Gastrocnemius medialis (tissue), 4 donors: ENCODE results near the gene NCKAP1. TPM values are rescaled to one million over a fixed set of nuclear protein-coding genes. Genes with fewer than 3 reads are reported as not detected.

Experiments
- ATAC-seq, 2 donors: fragments of 150-250 bp; one replicate each; pipeline ENCODE4 v1.9.1; 2016
- DNase-seq, 2 donors: peaks; one replicate each; pipeline ENCODE4 v3.0.0-alpha.2; 2019
- H3K27ac ChIP-seq, 4 donors: fragments of 200-600 bp; sonication (generic); 1 replicate in 1 of 4; 2 replicates in 3 of 4; pipeline ENCODE4 v1.5.1; 2016 to 2018; ENCODE audit warnings: mild to moderate bottlenecking in 2 of 4, moderate library complexity in 1 of 4
- H3K27me3 ChIP-seq, 3 donors: fragments of 200-600 bp; sonication (generic) in 2 of 3; 1 replicate in 1 of 3; 2 replicates in 2 of 3; pipeline versions ENCODE4 v1.5.1 to v1.6.0; 2016 to 2019; ENCODE audit warnings: mild to moderate bottlenecking in 1 of 3, moderate library complexity in 1 of 3
- H3K36me3 ChIP-seq, 2 donors: fragments of 200-600 bp; sonication (generic) in 1 of 2; one replicate each; pipeline ENCODE4 v1.5.1; 2017 to 2018
- H3K4me1 ChIP-seq, 2 donors: fragments of 200-600 bp; sonication (generic) in 1 of 2; one replicate each; pipeline ENCODE4 v1.5.1; 2016 to 2017; ENCODE audit warnings: mild to moderate bottlenecking in 2 of 2
- H3K4me3 ChIP-seq, 4 donors: fragments of 200-600 bp; sonication (generic) in 3 of 4; 1 replicate in 1 of 4; 2 replicates in 3 of 4; pipeline ENCODE4 v1.5.1; 2016 to 2019; ENCODE audit warnings: mild to moderate bottlenecking in 2 of 4
- H3K9me3 ChIP-seq, 3 donors: fragments of 200-600 bp; sonication (generic) in 2 of 3; 1 replicate in 1 of 3; 2 replicates in 2 of 3; pipeline ENCODE4 v1.5.1; 2016 to 2019
- CTCF ChIP-seq, 5 experiments: fragments of 450-650 bp in 3 of 5; fragments of 200-600 bp in 2 of 5; sonication (generic) in 2 of 5; IDR thresholded peaks in 4 of 5; conservative IDR thresholded peaks in 1 of 5; 1 replicate in 4 of 5; 2 replicates in 1 of 5; pipeline ENCODE4 v1.5.1; 2016 to 2019; ENCODE audit warnings: antibody characterized with exemption in 5 of 5, mild to moderate bottlenecking in 3 of 5, moderate library complexity in 3 of 5
- in situ Hi-C, 4 donors: fragments of 200-750 bp; cut with MboI; loops; one replicate each; pipeline versions ENCODE4 v1.15.0 to v1.8.0; 2017; ENCODE audit warnings: low sequenced_read_pairs in 4 of 4
- intact Hi-C: fragments of 100-400 bp; cut with DNase I; formaldehyde crosslinking; loops from one replicate; pipeline ENCODE4 v1.15.1; 2023; ENCODE audit warnings: low total_unique reads
- total RNA-seq, 4 donors: library from RNA; depleted of rRNA; stranded (reverse); fragments of >200 nt; gene quantifications; one replicate each; pipeline versions ENCODE4 v1.1.0 to v1.2.3, GENCODE V29; 2016

Gene NCKAP1
- total RNA-seq, 4 donors from 2014 or later = 152 to 303 (median 168) TPM

GRCh38 chr2:182860858-182861257 lies 177.4 kb downstream of the NCKAP1 start:
- no peaks in the 10 kb centered on the region for H3K36me3 ChIP-seq
- H3K4me3 ChIP-seq = no peak overlapping the region
- no peak for TF ChIP-seq CTCF (IDR thresholded peaks at IDR 0.05 in 4 of 5, conservative IDR thresholded peaks at IDR 0.05 in 1 of 5)
- ATAC-seq (no peak), DNase-seq (no peak)
- no peak overlapping the region for H3K27ac ChIP-seq
- peaks cover 4 to 5% of the 10 kb centered on the region in 2 donors for H3K4me1 ChIP-seq
- H3K9me3 ChIP-seq = no peaks in the 10 kb centered on the region
- peaks cover 0 to 2% (median 0%) of the 10 kb centered on the region in 3 donors for H3K27me3 ChIP-seq
- intact Hi-C loops = loop anchor here (5.0 to 10.0 kb wide), 2 partner anchors 46 to 174 kb away; partner anchors contain the start of gene NCKAP1
- in situ Hi-C loops = no loop called here

Other genes starting within 250 kb of the NCKAP1 start
- 10 to 100 TPM in 1 of 4 donors, 1 to 10 TPM in 3; 1.3 to 31.3 (median 4.3) TPM for gene FRZB, start 171.8 kb downstream of the NCKAP1 start, total RNA-seq
- 1 to 10 TPM in 3 of 4 donors, under 1 TPM in 1; 0.47 to 5.9 (median 2.1) TPM for gene DUSP19, start 40.3 kb upstream of the NCKAP1 start, total RNA-seq
- gene NUP35, start 86.0 kb upstream of the NCKAP1 start, total RNA-seq = 1 to 10 TPM; 3.6 to 9.7 (median 5.6) TPM